HepG2 (cell line): ENCODE measurements around the gene KIAA0408. TPM values are rescaled to one million over a fixed set of nuclear protein-coding genes. Genes with fewer than 3 reads are reported as not detected.

Experiments used
- CCAR2 ChIP-seq: fragments of 200-400 bp; formaldehyde crosslinking; optimal IDR thresholded peaks from 2 replicates; pipeline ENCODE3; 2018; ENCODE audit warnings: low read depth, mild to moderate bottlenecking, low read length, moderate library complexity
- ELF3 ChIP-seq: IDR thresholded peaks from 2 replicates; pipeline ENCODE4 v1.6.1; 2016; ENCODE audit warnings: missing genetic modification reagents, missing compliant biosample characterization
- EP300 ChIP-seq, 3 experiments: sonication (generic) in 1 of 3; formaldehyde crosslinking in 1 of 3; IDR thresholded peaks; 2 replicates each; pipeline versions ENCODE4 v1.5.1 to v1.6.1; 2011 to 2020; ENCODE audit warnings: low read depth in 2 of 3, low read length in 2 of 3, borderline replicate concordance in 1 of 3, improper control_type of control experiment in 1 of 3, mild to moderate bottlenecking in 1 of 3, missing genetic modification reagents in 1 of 3, moderate library complexity in 1 of 3
- ETV6 ChIP-seq: sonication (generic); formaldehyde crosslinking; conservative IDR thresholded peaks from 2 replicates; pipeline ENCODE4 v1.4.0; 2020; ENCODE audit warnings: missing genetic modification reagents
- FOXA3 ChIP-seq: IDR thresholded peaks from 2 replicates; pipeline ENCODE4 v1.6.1; 2016; ENCODE audit warnings: missing genetic modification reagents, missing compliant biosample characterization
- FOXM1 ChIP-seq: sonication (generic); formaldehyde crosslinking; IDR thresholded peaks from 2 replicates; pipeline ENCODE4 v1.5.0; 2020; ENCODE audit warnings: missing genetic modification reagents
- FOXP1 ChIP-seq, 2 experiments: fragments of 450-650 bp in 1 of 2; IDR thresholded peaks; 2 replicates each; pipeline ENCODE4 v1.6.1; 2017 to 2018; ENCODE audit warnings: antibody characterized with exemption in 1 of 2
- GABPA ChIP-seq, 2 experiments: IDR thresholded peaks; 2 replicates each; pipeline ENCODE4 v1.6.1; 2011 to 2016; ENCODE audit warnings: low read depth in 2 of 2, low read length in 1 of 2, missing biosample characterization in 1 of 2, missing genetic modification characterization in 1 of 2
- HMGA1 ChIP-seq: sonication (generic); formaldehyde crosslinking; conservative IDR thresholded peaks from 2 replicates; pipeline ENCODE4 v1.4.0; 2020; ENCODE audit warnings: missing genetic modification reagents
- KAT2B ChIP-seq: fragments of 150-350 bp; IDR thresholded peaks from 2 replicates; pipeline ENCODE4 v1.6.1; 2014; ENCODE audit warnings: low read depth, low read length, borderline replicate concordance
- PITX1 ChIP-seq: sonication (generic); formaldehyde crosslinking; IDR thresholded peaks from 2 replicates; pipeline ENCODE4 v1.5.1; 2020; ENCODE audit warnings: mild to moderate bottlenecking, missing genetic modification reagents
- SMC3 ChIP-seq: IDR thresholded peaks from 2 replicates; pipeline ENCODE4 v1.6.1; 2011; ENCODE audit warnings: low read length, improper control_type of control experiment
- SMYD3 ChIP-seq: sonication (generic); formaldehyde crosslinking; IDR thresholded peaks from 2 replicates; pipeline ENCODE4 v1.8.1; 2023; ENCODE audit warnings: mild to moderate bottlenecking, missing genetic modification reagents
- TBX2 ChIP-seq: sonication (generic); formaldehyde crosslinking; IDR thresholded peaks from 2 replicates; pipeline ENCODE4 v1.5.0; 2020; ENCODE audit warnings: missing genetic modification reagents, mild to moderate bottlenecking, borderline replicate concordance
- YEATS2 ChIP-seq: sonication (generic); formaldehyde crosslinking; IDR thresholded peaks from 2 replicates; pipeline ENCODE4 v1.4.0; 2020; ENCODE audit warnings: missing genetic modification reagents, borderline replicate concordance
- polyA plus RNA-seq, 8 experiments: library from polyadenylated mRNA; depleted of rRNA in 3 of 8; stranded (reverse) in 7 of 8; unstranded in 1 of 8; fragments of >200 nt; fragmentation: Illumina TruSeq in 4 of 8; extraction: Trizol in 4 of 8; gene quantifications; 2 replicates each; pipeline versions ENCODE4 v1.2.1 to v1.2.3, GENCODE V29; 2011 to 2016; ENCODE audit warnings: low read depth in 4 of 8, missing spikeins in 1 of 8, mixed read lengths in 1 of 8; ENCODE audit not compliant: insufficient read depth in 1 of 8
- total RNA-seq, 5 experiments: library from RNA; depleted of rRNA; stranded (reverse); fragments of >200 nt; fragmentation: Illumina TruSeq; extraction: Trizol; gene quantifications; 2 replicates each; pipeline ENCODE4 v1.2.3, GENCODE V29; 2016; ENCODE audit warnings: low read depth in 1 of 5
- TF ChIP-seq, protein P1 (sequence below): sonication (generic); formaldehyde crosslinking; IDR thresholded peaks from 2 replicates; pipeline ENCODE4 v1.5.1; 2020; ENCODE audit warnings: missing genetic modification reagents, mild to moderate bottlenecking, borderline replicate concordance
- TF ChIP-seq, protein P2 (sequence below): sonication (generic); IDR thresholded peaks from 2 replicates; pipeline ENCODE4 v1.6.1; 2016; ENCODE audit warnings: low read depth, borderline replicate concordance
- TF ChIP-seq, protein P3 (sequence below): sonication (generic); formaldehyde crosslinking; IDR thresholded peaks from 2 replicates; pipeline ENCODE4 v1.5.0; 2020; ENCODE audit warnings: mild to moderate bottlenecking, missing genetic modification reagents, borderline replicate concordance
- TF ChIP-seq, protein P4 (sequence below): IDR thresholded peaks from 2 replicates; pipeline ENCODE4 v1.6.1; 2016; ENCODE audit warnings: mild to moderate bottlenecking, missing biosample characterization, missing genetic modification reagents
- TF ChIP-seq, protein P5 (sequence below): sonication (generic); formaldehyde crosslinking; IDR thresholded peaks from 2 replicates; pipeline ENCODE4 v1.8.0; 2022; ENCODE audit warnings: mild to moderate bottlenecking, missing genetic modification reagents, moderate library complexity
- TF ChIP-seq, protein P6 (sequence below): sonication (generic); formaldehyde crosslinking; IDR thresholded peaks from 2 replicates; pipeline ENCODE4 v1.4.0; 2020; ENCODE audit warnings: missing genetic modification reagents, mild to moderate bottlenecking, borderline replicate concordance

Gene KIAA0408
- total and polyA plus RNA-seq, 2 of the 13 experiments (the other 11 are each of a cell fraction or from before 2014, with no cell fraction given), result not detected

DNA sequence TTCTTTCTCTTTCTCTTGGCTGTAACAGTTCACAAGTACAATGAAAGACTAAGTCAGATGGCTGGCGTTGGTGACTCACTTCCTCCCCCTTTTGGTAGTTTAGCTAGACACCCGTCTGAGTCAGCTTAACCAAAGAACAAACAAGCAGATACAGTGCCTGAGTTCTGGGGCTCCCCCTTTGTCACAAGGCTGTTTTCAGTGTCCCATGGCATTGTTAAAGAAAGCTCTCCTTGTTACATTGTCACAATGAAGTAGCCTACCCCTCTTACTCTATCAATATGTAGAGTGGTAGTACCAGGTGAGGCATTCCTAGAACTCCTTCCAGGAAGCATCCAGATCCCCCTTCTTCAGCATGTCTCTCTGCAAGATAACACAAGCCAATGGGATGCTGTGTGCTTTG, 38.6 kb downstream of the KIAA0408 start (continued):
- TF ChIP-seq, protein P1, sequence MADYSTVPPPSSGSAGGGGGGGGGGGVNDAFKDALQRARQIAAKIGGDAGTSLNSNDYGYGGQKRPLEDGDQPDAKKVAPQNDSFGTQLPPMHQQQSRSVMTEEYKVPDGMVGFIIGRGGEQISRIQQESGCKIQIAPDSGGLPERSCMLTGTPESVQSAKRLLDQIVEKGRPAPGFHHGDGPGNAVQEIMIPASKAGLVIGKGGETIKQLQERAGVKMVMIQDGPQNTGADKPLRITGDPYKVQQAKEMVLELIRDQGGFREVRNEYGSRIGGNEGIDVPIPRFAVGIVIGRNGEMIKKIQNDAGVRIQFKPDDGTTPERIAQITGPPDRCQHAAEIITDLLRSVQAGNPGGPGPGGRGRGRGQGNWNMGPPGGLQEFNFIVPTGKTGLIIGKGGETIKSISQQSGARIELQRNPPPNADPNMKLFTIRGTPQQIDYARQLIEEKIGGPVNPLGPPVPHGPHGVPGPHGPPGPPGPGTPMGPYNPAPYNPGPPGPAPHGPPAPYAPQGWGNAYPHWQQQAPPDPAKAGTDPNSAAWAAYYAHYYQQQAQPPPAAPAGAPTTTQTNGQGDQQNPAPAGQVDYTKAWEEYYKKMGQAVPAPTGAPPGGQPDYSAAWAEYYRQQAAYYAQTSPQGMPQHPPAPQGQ, result no peak
- TF ChIP-seq CCAR2 (no peak), FOXP1 (IDR thresholded peaks at IDR 0.05) (no peak), FOXP1 (CRISPR knock-in tag; IDR thresholded peaks at IDR 0.05) (0 out of 2 replicates have a peak, but pooled peaks have one; percentile 14), KAT2B (no peak), GABPA (IDR thresholded peaks at IDR 0.05; ENCODE audit: low read depth, low read length) (no peak), GABPA (CRISPR knock-in tag; IDR thresholded peaks at IDR 0.05; ENCODE audit: low read depth) (peak; percentile 34), HMGA1 (CRISPR knock-in tag) (no peak), YEATS2 (CRISPR knock-in tag) (no peak), SMC3 (peak; percentile 81), TBX2 (no peak), FOXM1 (CRISPR knock-in tag) (no peak), ELF3 (CRISPR knock-in tag) (0 out of 2 replicates have a peak, but pooled peaks have one; percentile 43), FOXA3 (CRISPR knock-in tag) (peak; percentile 68), PITX1 (CRISPR knock-in tag) (no peak), EP300 (IDR thresholded peaks at IDR 0.05; ENCODE audit: low read depth in 2 of 2, low read length in 2 of 2) (peak in 1 of 2 experiments; percentile 14; a peak in 1 of 4 replicates), EP300 (CRISPR knock-in tag; IDR thresholded peaks at IDR 0.05; ENCODE audit: borderline replicate concordance) (no peak), ETV6 (CRISPR knock-in tag) (no peak), SMYD3 (no peak)
- TF ChIP-seq, protein P2, sequence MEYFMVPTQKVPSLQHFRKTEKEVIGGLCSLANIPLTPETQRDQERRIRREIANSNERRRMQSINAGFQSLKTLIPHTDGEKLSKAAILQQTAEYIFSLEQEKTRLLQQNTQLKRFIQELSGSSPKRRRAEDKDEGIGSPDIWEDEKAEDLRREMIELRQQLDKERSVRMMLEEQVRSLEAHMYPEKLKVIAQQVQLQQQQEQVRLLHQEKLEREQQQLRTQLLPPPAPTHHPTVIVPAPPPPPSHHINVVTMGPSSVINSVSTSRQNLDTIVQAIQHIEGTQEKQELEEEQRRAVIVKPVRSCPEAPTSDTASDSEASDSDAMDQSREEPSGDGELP, result no peak
- TF ChIP-seq, protein P3, sequence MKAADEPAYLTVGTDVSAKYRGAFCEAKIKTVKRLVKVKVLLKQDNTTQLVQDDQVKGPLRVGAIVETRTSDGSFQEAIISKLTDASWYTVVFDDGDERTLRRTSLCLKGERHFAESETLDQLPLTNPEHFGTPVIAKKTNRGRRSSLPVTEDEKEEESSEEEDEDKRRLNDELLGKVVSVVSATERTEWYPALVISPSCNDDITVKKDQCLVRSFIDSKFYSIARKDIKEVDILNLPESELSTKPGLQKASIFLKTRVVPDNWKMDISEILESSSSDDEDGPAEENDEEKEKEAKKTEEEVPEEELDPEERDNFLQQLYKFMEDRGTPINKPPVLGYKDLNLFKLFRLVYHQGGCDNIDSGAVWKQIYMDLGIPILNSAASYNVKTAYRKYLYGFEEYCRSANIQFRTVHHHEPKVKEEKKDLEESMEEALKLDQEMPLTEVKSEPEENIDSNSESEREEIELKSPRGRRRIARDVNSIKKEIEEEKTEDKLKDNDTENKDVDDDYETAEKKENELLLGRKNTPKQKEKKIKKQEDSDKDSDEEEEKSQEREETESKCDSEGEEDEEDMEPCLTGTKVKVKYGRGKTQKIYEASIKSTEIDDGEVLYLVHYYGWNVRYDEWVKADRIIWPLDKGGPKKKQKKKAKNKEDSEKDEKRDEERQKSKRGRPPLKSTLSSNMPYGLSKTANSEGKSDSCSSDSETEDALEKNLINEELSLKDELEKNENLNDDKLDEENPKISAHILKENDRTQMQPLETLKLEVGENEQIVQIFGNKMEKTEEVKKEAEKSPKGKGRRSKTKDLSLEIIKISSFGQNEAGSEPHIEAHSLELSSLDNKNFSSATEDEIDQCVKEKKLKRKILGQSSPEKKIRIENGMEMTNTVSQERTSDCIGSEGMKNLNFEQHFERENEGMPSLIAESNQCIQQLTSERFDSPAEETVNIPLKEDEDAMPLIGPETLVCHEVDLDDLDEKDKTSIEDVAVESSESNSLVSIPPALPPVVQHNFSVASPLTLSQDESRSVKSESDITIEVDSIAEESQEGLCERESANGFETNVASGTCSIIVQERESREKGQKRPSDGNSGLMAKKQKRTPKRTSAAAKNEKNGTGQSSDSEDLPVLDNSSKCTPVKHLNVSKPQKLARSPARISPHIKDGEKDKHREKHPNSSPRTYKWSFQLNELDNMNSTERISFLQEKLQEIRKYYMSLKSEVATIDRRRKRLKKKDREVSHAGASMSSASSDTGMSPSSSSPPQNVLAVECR (CRISPR knock-in tag), result no peak
- TF ChIP-seq, protein P4, sequence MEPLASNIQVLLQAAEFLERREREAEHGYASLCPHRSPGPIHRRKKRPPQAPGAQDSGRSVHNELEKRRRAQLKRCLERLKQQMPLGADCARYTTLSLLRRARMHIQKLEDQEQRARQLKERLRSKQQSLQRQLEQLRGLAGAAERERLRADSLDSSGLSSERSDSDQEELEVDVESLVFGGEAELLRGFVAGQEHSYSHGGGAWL, result no peak
- TF ChIP-seq, protein P5, sequence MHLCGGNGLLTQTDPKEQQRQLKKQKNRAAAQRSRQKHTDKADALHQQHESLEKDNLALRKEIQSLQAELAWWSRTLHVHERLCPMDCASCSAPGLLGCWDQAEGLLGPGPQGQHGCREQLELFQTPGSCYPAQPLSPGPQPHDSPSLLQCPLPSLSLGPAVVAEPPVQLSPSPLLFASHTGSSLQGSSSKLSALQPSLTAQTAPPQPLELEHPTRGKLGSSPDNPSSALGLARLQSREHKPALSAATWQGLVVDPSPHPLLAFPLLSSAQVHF (CRISPR knock-in tag), result no peak
- TF ChIP-seq, protein P6, sequence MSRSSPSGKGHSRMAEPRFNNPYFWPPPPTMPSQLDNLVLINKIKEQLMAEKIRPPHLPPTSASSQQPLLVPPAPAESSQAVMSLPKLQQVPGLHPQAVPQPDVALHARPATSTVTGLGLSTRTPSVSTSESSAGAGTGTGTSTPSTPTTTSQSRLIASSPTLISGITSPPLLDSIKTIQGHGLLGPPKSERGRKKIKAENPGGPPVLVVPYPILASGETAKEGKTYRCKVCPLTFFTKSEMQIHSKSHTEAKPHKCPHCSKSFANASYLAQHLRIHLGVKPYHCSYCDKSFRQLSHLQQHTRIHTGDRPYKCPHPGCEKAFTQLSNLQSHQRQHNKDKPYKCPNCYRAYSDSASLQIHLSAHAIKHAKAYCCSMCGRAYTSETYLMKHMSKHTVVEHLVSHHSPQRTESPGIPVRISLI, result no peak
